H7 (cell line): ENCODE results near the gene SMARCA4. TPM values are rescaled to one million over a fixed set of nuclear protein-coding genes. Genes with fewer than 3 reads are reported as not detected.

Experiments
- DNase-seq: peaks from one replicate; pipeline ENCODE4 v3.0.0; 2012
- H3K27me3 ChIP-seq: 2 replicates; pipeline ENCODE4 v1.6.0; 2011; ENCODE audit warnings: mild to moderate bottlenecking, low read length; ENCODE audit not compliant: control insufficient read depth, insufficient read depth
- H3K36me3 ChIP-seq: replicated peaks from 2 replicates; pipeline ENCODE4 v1.5.1; 2011; ENCODE audit warnings: low read length; ENCODE audit not compliant: control insufficient read depth, insufficient read depth
- H3K4me3 ChIP-seq: 2 replicates; pipeline ENCODE4 v1.5.1; 2011; ENCODE audit warnings: low read depth, mild to moderate bottlenecking, control low read depth, low read length, moderate library complexity; ENCODE audit not compliant: insufficient read depth
- total RNA-seq: library from RNA; depleted of rRNA; stranded (reverse); fragments of >200 nt; shearing (Covaris generic); gene quantifications from 2 replicates; pipeline ENCODE4 v1.2.3, GENCODE V29; 2014

Gene SMARCA4
- total RNA-seq, 1 experiment from 2014 or later: 173 TPM

GRCh38 chr19:11020982-11021759 is 60.3 kb downstream of the SMARCA4 start:
- no peak overlapping the region for H3K4me3 ChIP-seq
- peak; percentile 65 for DNase-seq
- no peaks in the 10 kb centered on the region for H3K27me3 ChIP-seq
- H3K36me3 ChIP-seq: peaks cover 79% of the 10 kb centered on the region

GRCh38 chr19:11021760-11022144 is 60.9 kb downstream of the SMARCA4 start:
- H3K36me3 ChIP-seq: peaks cover 79% of the 10 kb centered on the region
- H3K4me3 ChIP-seq: no peak overlapping the region
- no peaks in the 10 kb centered on the region for H3K27me3 ChIP-seq
- DNase-seq: no peak

GRCh38 chr19:11023016-11023415 is 62.2 kb downstream of the SMARCA4 start:
- H3K4me3 ChIP-seq: no peak overlapping the region
- H3K36me3 ChIP-seq: peaks cover 78% of the 10 kb centered on the region
- no peaks in the 10 kb centered on the region for H3K27me3 ChIP-seq
- peak; percentile 48 for DNase-seq

GRCh38 chr19:11023710-11024109 is 62.9 kb downstream of the SMARCA4 start:
- peak; percentile 48 for DNase-seq
- H3K4me3 ChIP-seq: no peak overlapping the region
- H3K27me3 ChIP-seq: no peaks in the 10 kb centered on the region
- peaks cover 81% of the 10 kb centered on the region for H3K36me3 ChIP-seq

- H3K36me3 ChIP-seq: peaks cover 83% of the 10 kb centered on the region
- H3K4me3 ChIP-seq: no peak overlapping the region
- DNase-seq: peak; percentile 51
- H3K27me3 ChIP-seq: no peaks in the 10 kb centered on the region
These were observed 63.4 kb downstream of the SMARCA4 start for GRCh38 chr19:11024259-11024658.

GRCh38 chr19:11025006-11025405 is 64.2 kb downstream of the SMARCA4 start:
- Histone ChIP-seq H3K4me3 (no peak overlapping the region), H3K27me3 (no peaks in the 10 kb centered on the region), H3K36me3 (peaks cover 79% of the 10 kb centered on the region)
- peak; percentile 48 for DNase-seq

GRCh38 chr19:11025445-11025844 is 64.6 kb downstream of the SMARCA4 start:
- DNase-seq: no peak

GRCh38 chr19:11025997-11026396 is 65.2 kb downstream of the SMARCA4 start:
- Histone ChIP-seq H3K36me3 (peaks cover 80% of the 10 kb centered on the region), H3K27me3 (no peaks in the 10 kb centered on the region), H3K4me3 (no peak overlapping the region)
- peak; percentile 43 for DNase-seq

More at GRCh38 chr19:11025445-11025844, 64.6 kb downstream of the SMARCA4 start:
- Histone ChIP-seq H3K27me3 (no peaks in the 10 kb centered on the region), H3K4me3 (no peak overlapping the region), H3K36me3 (peaks cover 82% of the 10 kb centered on the region)

- Histone ChIP-seq H3K27me3 (no peaks in the 10 kb centered on the region), H3K4me3 (no peak overlapping the region), H3K36me3 (peaks cover 74% of the 10 kb centered on the region)
- DNase-seq: no peak
These were observed 66.6 kb downstream of the SMARCA4 start for GRCh38 chr19:11027381-11027780.

GRCh38 chr19:11028146-11028545 is 67.3 kb downstream of the SMARCA4 start:
- Histone ChIP-seq H3K36me3 (peaks cover 71% of the 10 kb centered on the region), H3K4me3 (no peak overlapping the region)
- DNase-seq: no peak

GRCh38 chr19:11031421-11032070 is 70.7 kb downstream of the SMARCA4 start:
- H3K4me3 ChIP-seq: no peak overlapping the region
- no peaks in the 10 kb centered on the region for H3K27me3 ChIP-seq
- peaks cover 63% of the 10 kb centered on the region for H3K36me3 ChIP-seq
- DNase-seq: no peak

More at GRCh38 chr19:11028146-11028545, 67.3 kb downstream of the SMARCA4 start:
- H3K27me3 ChIP-seq: no peaks in the 10 kb centered on the region

GRCh38 chr19:11033251-11033650 is 72.4 kb downstream of the SMARCA4 start:
- Histone ChIP-seq H3K4me3 (no peak overlapping the region), H3K36me3 (peaks cover 59% of the 10 kb centered on the region), H3K27me3 (no peaks in the 10 kb centered on the region)
- no peak for DNase-seq

GRCh38 chr19:11033763-11034162 is 72.9 kb downstream of the SMARCA4 start:
- H3K27me3 ChIP-seq: no peaks in the 10 kb centered on the region
- H3K36me3 ChIP-seq: peaks cover 56% of the 10 kb centered on the region
- DNase-seq: no peak
- H3K4me3 ChIP-seq: no peak overlapping the region

- H3K27me3 ChIP-seq: no peaks in the 10 kb centered on the region
- H3K4me3 ChIP-seq: no peak overlapping the region
- H3K36me3 ChIP-seq: peaks cover 51% of the 10 kb centered on the region
- DNase-seq: no peak
These were observed 73.8 kb downstream of the SMARCA4 start for GRCh38 chr19:11034449-11035213.
